ENCODE measurements around the gene FRAT1. TPM values are rescaled to one million over a fixed set of nuclear protein-coding genes. Genes with fewer than 3 reads are reported as not detected.

Gene FRAT1
- polyA plus RNA-seq, 1 donor from 2014 or later: 10.8 TPM

GRCh38 chr10:97307866-97308780, 10.9 kb upstream of the FRAT1 start:
- Histone ChIP-seq H3F3A (ENCODE audit: insufficient read depth, low read length, poor library complexity, severe bottlenecking) (no peaks in the 10 kb centered on the region), H3K27ac (ENCODE audit: low read length) (no peak overlapping the region), H3K4me2 (ENCODE audit: low read length) (no peak overlapping the region), H2AFZ (ENCODE audit: low read depth, low read length) (no peak overlapping the region), H3K36me3 (ENCODE audit: insufficient read depth, low read length) (no peaks in the 10 kb centered on the region), H3K4me3 (ENCODE audit: low read length) (no peak overlapping the region), H3K79me2 (replicated peaks; ENCODE audit: insufficient read depth, low read length) (no peaks in the 10 kb centered on the region), H3K9me3 (ENCODE audit: low read length) (no peaks in the 10 kb centered on the region), H3K9me2 (ENCODE audit: insufficient read depth, low read length) (no peaks in the 10 kb centered on the region), H4K20me1 (ENCODE audit: insufficient read depth) (no peaks in the 10 kb centered on the region), H3K9ac (ENCODE audit: low read length) (no peak overlapping the region), H3K27me3 (ENCODE audit: insufficient read depth, low read depth, low read length) (no peaks in the 10 kb centered on the region)
- TF ChIP-seq CTCF (IDR thresholded peaks at IDR 0.05; ENCODE audit: poor library complexity, severe bottlenecking) (no peak), EP300 (conservative IDR thresholded peaks at IDR 0.05; ENCODE audit: poor library complexity, severe bottlenecking) (no peak), POLR2AphosphoS5 (IDR thresholded peaks at IDR 0.05) (no peak), EZH2 (IDR thresholded peaks at IDR 0.05; ENCODE audit: borderline replicate concordance, insufficient read depth, low read length, poor library complexity, severe bottlenecking) (no peak), REST (IDR thresholded peaks at IDR 0.05; ENCODE audit: borderline replicate concordance) (no peak), TAF1 (IDR thresholded peaks at IDR 0.05; ENCODE audit: low read depth) (no peak), RAD21 (conservative IDR thresholded peaks at IDR 0.05) (no peak), SMC3 (conservative IDR thresholded peaks at IDR 0.05; ENCODE audit: poor library complexity) (no peak), MXI1 (conservative IDR thresholded peaks at IDR 0.05; ENCODE audit: poor library complexity, severe bottlenecking) (no peak)

GRCh38 chr10:97311111-97311626, 7.9 kb upstream of the FRAT1 start:
- H3K9me3 ChIP-seq (ENCODE audit: low read length): no peaks in the 10 kb centered on the region
- H2AFZ ChIP-seq (ENCODE audit: low read depth, low read length): no peak overlapping the region
- H3K4me3 ChIP-seq (ENCODE audit: low read length): no peak overlapping the region
- no peak overlapping the region for H3K9ac ChIP-seq (ENCODE audit: low read length)
- no peak overlapping the region for H3K4me2 ChIP-seq (ENCODE audit: low read length)
- H3F3A ChIP-seq (ENCODE audit: insufficient read depth, low read length, poor library complexity, severe bottlenecking): no peaks in the 10 kb centered on the region
- H3K36me3 ChIP-seq (ENCODE audit: insufficient read depth, low read length): no peaks in the 10 kb centered on the region
- H3K9me2 ChIP-seq (ENCODE audit: insufficient read depth, low read length): no peaks in the 10 kb centered on the region
- no peak overlapping the region for H3K27ac ChIP-seq (ENCODE audit: low read length)
- no peaks in the 10 kb centered on the region for H3K79me2 ChIP-seq (replicated peaks; ENCODE audit: insufficient read depth, low read length)
- TF ChIP-seq MXI1 (conservative IDR thresholded peaks at IDR 0.05; ENCODE audit: poor library complexity, severe bottlenecking) (no peak), EZH2 (IDR thresholded peaks at IDR 0.05; ENCODE audit: borderline replicate concordance, insufficient read depth, low read length, poor library complexity, severe bottlenecking) (no peak), SMC3 (conservative IDR thresholded peaks at IDR 0.05; ENCODE audit: poor library complexity) (no peak), REST (IDR thresholded peaks at IDR 0.05; ENCODE audit: borderline replicate concordance) (no peak), POLR2AphosphoS5 (IDR thresholded peaks at IDR 0.05) (no peak), RAD21 (conservative IDR thresholded peaks at IDR 0.05) (no peak), EP300 (conservative IDR thresholded peaks at IDR 0.05; ENCODE audit: poor library complexity, severe bottlenecking) (no peak), TAF1 (IDR thresholded peaks at IDR 0.05; ENCODE audit: low read depth) (no peak), CTCF (IDR thresholded peaks at IDR 0.05; ENCODE audit: poor library complexity, severe bottlenecking) (no peak)
- no peaks in the 10 kb centered on the region for H3K27me3 ChIP-seq (ENCODE audit: insufficient read depth, low read depth, low read length)
- no peaks in the 10 kb centered on the region for H4K20me1 ChIP-seq (ENCODE audit: insufficient read depth)
